ENCODE results near the gene PPP1R16B.
A peak's percentile ranks its signal among the peaks of the same experiment; 100 is the strongest.

The PPP1R16B gene

DNA sequence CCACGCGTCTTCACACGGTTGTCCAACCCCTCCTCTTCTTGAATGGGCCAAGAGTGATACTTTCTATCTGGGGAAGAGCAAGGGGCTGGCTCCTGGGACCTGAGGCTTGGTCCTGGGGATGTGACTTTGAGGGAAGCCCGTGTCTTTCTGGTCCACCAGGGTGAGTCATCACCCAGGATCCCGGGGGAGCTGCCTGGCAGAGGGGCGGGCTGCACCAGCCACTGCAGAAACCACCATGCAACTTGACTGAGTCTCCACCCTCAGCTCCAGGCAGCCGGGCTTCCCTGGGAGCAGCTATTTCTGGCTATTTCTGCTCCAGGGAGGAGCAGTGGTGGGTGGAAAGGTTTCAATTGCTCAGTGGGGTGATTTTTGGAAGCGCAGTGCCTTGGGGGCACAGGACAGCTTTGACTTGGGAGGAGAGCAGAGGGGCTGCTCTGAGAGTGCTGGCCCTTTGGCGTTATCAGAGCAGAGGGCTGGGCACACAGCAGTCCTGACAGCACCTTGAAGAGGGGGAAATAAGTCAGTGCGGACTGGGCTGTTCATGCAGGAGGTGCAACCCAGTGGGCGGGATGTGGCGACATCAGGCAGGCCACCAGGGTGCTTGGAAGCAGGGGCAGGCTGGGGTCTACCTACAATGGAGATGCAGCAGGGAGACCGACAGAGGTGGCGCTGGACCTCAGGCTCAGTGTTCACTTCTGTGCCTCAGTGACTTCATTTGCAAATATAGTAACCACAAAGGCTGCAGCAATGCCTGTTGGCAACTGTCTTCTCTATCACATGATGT is 75.6 kb downstream of the PPP1R16B start:
- no peak for DNase-seq

DNA sequence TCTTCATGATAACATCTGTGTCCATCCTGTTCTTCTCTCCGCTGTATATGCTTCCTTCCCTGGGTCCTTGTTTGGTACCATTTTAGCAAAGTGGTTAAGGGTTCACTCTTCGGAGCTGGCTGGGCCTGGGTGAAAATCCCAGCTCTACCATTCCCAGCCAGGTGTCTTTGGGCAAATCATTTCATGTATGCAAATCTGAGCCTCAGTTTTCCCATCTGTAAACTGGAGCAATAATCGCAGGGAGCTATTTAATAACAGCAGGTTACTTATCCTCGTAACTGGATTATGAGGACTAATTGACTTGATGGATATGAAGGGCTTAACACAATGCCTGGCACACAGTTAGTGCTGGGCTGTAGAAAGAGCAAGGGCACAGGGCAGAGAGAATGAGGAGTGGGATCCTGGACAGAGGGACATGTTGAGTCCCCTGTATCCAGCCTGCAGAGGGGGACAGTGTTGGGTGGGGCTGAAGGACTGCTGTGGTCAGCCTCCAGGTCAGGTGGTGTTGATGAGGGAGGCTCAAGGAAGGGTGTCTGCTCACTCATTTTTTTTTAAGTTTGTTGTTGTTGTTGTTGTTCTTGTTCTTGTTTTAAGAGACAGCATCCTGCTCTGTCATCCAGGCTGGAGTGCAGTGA is 76.4 kb downstream of the PPP1R16B start:
- no peak for DNase-seq

DNA sequence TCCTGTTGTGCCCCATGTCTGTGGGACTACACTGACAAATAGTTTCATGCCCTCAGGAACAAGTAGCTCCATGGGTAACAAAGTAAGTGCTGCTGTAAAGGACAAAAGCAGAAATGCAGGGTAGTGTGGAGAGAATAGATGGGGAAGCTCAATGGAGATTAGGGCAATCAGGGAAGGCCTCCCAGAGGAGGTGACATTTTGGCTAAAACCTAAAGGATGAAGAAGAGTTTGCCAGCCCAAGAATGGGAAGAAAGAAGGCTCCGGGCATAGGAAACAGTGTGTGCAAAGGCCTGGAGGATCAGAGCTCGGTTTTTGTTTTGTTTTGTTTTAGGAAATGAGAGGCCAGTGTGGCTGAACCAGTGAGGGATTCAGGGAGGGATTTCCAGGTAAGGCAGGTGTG is 77.1 kb downstream of the PPP1R16B start:
- no peak for DNase-seq

- no peak for DNase-seq
These were observed 77.8 kb downstream of the PPP1R16B start for GRCh38 chr20:38883081-38883980.

DNA sequence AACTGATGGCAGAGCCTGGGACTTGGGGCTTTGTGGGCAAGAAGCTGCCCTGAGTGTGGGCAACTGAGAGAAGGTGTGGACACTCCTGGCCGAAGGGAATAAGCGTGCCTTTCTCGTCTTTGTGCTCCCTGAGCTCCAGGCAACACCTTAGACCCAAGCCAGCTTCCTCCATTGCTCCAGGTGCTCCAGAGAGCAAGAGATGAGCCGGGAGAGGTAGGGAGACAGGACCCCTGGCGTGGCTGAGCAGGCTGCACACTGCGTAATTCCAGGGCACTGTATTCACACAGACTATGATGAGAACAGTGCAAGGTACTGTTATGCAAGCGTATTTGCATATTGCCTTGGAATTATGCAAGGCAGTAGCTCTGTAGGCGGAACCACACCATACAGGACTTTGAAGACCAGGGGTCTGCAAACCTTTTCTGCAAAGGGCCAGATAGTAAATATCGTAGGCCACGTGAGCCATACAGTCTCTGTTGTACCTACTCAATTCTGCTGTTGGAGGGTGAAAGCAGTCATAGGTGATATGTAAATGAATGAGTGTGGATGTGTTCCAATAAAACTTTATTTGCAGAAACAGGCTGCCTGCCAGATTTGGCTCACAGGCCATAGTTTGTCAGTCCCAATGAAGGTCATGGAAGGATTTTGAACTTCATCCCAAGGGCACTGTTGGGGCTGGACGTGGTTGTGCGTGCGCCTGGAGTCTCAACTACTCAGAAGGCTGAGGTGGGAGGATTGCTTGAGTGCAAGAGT is 78.7 kb downstream of the PPP1R16B start:
- DNase-seq, result no peak

DNA sequence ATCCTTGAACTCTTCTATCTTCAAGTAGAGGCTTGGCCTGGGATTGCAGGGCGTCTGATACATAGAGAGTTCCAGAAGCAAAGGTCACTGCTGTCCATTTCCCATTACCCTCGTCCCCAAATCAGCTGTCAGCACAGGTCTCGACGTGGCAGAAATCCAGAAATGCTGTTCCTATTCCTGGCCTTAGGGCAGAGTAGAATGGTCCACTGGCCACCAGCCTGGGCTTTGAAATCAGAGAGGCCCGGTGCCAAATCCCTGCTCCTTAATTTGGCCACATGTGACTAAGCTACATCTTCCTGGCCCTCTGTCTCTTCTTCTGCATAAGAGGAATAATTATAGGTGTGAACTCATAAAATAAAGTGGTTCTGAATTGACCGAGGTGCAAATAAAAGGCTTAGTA is 79.9 kb downstream of the PPP1R16B start:
- DNase-seq, result no peak

DNA sequence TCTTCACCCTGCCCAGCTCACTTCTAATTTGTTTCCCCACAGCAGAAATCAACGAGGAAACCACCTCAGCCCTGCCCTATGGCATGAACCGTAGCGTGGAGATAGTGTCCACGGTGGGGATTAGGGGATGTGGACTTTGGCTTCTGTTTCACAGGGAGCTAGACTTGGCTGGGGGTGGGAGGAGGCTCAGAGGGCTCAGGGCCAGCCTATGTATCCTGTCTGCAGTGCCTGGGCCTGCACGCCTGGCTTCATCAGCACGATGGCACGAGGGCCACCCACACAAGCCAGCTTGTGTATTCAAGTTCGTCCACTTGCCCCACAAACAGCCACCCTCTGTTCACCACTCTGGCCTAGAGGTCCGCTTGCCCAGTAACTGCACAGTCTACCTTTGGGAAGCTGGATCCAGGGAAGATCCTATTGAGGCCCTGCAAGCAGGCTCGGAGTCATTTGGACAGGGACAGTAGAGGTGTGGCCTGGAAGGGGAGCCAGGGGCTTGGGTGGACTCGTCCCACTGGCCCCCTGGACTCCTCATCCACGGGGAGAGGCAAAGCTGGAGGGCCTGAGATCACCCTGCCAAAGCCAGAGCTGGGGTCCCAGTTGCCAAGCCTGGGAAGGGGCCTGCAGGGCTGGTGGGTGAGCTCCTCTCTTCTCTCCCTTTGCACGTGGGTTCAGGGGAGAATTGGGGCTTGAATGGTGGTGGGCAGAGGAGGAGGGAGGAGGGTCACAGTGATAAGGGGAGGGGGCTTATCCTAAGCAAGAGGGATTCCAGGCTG is 82.7 kb downstream of the PPP1R16B start:
- no peak for DNase-seq

DNA sequence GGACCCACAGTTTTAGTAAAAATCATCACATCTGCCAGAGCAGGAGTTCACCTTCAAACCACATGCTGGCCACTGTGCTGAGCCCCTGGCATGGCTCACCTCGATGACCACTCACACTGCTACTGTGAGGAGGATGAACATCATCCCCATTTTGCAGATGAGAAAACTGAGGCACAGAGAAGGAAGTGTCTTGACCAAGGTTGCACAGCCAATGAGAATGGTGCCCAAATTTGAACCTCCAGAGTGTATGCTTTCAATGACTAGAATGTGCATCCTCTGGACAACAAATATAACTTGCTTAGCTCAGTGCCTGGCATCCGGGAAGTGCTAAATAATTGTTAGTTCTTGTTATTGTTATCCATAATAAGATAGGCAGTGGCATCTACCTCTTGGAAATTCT is 83.6 kb downstream of the PPP1R16B start:
- DNase-seq, result no peak

DNA sequence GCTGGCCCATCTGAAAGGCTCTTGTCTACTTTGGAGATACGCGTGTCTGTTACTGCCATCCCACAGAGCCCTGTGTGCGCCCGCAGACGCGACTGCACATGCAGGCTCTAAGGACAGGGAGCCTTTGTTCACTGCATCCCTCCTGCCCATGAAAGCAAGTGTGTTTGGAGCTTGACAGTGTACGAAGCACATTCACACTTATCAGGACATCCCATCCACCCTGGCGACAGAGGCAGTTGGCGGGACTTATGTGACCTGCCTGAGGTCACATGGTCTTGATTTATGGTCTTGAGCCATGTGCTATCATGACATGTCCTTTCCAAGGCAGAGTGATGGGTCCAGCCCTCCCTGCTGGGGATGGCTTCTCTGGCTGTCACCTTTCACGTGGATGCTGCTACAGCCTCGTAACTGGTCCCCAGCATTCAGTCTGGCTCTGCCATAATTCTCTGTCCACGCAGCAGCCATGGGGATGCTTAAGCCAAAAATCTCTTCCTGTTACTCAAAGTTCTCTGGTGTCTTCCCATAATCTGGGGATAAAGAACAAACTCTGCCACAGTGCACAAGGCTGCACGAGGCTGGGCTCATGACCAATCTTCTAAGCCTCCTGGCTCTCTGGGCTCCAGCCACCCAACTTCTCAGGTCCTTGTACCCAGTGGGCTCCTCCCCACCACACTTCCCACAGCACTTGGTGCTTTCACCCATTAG is 84.4 kb downstream of the PPP1R16B start:
- no peak for DNase-seq

DNA sequence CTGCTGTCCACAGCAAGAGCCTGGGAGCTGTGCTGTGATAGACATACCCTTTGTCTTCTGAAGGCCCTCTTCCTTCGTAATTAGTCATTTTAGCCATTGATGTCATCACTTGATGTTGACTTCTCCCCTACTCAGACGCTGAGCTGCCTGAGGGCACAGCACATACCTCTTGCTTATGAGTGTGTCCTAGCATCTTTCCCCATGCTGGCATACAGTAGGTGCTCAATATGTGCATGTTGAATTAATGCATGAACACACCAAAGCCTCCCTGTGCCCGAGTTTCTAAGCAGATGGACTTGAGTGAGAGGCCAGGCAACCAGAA is 85.0 kb downstream of the PPP1R16B start:
- no peak for DNase-seq

GRCh38 chr20:38892091-38892981 is 86.8 kb downstream of the PPP1R16B start:
- DNase-seq, result no peak

- DNase-seq, result no peak
These were observed 87.6 kb downstream of the PPP1R16B start for GRCh38 chr20:38893056-38893564.

- DNase-seq, result peak; percentile 82 to 84
These were observed 88.1 kb downstream of the PPP1R16B start for GRCh38 chr20:38893565-38894090.

DNA sequence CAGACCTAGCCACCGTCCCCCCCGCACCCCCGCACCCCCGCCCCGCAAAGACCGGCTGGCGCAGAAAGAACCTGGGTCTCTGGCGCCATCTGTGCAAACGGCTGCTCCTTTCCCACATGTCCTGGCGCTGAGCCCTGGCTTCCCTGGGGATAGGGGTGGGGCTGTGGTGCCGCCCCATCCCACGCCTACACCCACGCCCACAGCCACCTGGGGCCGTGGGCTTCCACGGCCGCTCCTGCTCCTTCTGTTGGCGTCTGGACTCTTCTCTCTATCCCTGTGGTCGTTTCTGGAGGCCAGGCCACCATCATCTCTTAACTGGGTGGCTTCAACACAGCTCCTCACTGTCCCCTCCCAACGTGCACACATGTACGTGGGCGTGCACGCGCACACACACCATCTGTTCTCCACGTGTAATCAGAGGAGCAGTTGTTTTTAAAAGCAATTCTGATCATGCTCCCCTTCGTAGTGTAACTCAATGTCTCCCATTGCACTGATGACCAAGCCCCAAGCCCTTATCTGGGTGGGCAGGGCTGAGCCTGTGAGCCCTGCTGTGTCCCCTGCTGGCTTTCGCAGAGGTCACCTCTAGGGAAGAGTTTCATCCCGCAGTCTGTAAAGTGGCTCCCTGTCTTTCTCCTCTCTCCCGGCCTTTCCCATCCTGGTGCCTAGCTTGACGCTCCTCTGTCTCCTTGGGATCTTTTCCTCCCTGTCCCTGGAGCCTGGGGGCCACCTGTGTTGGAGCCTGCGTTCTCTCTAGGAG is 88.8 kb downstream of the PPP1R16B start:
- no peak for DNase-seq

DNA sequence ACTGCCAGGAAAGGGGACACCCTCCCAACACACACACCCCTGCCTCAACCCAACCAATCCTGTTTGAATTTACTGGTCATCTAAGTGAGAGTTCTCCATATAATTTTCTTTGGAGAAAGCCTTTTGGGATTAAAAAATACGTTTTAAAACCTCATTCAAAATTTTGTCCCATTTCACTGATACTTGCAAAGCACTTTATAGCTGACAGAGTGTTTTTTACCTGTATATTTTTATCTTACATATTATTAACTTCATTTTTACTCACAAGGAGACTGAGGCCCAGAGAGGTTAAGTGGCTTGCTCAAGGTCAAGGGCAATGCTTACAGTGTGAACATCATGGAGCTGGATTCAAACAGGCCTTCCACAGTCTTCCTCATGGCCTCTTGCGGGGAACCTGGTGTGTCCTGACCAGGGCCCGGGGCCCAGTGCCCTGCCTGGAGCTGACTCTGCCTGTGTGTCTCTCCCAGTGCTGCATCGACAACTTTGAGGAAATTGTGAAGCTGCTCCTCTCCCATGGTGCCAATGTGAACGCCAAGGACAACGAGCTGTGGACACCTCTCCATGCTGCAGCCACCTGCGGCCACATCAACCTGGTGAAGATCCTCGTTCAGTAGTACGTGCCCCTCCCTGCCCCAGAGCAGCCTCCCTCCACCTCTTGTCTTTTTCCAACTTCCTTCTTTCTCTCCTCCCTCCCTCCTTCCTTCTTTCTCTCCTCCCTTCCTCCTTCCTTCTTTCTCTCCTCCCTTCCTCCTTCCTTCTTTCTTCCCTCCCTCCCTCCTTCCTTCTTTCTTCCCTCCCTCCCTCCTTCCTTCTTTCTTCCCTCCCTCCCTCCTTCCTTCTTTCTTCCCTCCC is 89.8 kb downstream of the PPP1R16B start:
- no peak for DNase-seq

DNA sequence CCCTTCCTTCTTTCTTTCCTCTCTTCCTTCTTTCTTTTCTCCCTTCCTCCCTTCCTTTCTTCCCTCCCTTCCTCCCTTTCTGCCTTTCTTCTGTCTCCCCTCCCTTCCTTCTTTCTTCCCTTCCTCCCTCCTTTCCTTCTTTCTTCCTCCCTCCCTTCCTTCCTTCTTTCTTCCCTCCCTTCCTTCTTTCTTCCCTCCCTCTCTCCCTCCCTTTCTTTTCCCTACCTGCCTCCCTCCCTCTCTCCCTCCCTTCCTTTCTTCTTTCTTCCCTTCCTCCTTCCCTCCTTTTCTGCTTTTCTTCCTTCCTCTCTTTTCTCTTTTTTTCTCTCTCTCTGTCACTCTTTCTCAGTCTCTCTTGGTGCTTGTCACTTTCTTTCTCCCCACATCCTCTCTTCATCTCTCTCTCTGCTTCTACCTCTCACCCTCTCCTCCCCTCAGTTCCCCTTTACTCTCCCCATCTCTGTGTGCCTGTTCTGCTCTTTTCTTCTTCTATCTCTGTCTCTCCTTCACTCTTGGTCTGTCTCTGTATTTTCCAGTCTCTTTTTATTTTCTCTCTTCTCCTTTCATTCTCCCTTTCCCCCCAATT is 90.6 kb downstream of the PPP1R16B start:
- no peak for DNase-seq

- no peak for DNase-seq
These were observed 91.8 kb downstream of the PPP1R16B start for GRCh38 chr20:38897267-38897666.

DNA sequence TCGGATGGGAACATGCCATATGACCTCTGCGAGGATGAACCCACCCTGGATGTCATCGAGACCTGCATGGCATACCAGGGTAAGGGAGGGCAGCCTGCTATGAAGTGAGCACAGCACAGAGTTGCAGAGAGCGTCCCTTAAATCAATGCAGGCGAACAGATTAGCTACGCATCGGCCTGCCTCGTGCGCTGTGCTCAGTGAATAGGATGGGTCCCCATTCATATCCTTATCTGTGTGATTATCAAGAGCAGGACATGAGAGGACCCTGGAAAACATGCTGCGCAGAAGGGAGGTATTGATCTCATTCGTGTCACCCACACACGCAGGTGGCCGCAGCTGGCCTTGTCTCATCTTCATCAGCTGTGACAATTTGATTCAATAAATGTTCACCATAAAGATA is 95.1 kb downstream of the PPP1R16B start:
- DNase-seq, result no peak
